HCT116 (cell line): ENCODE measurements around the gene TFB2M.

Experiments
- ATF3 ChIP-seq: IDR thresholded peaks from 2 replicates; pipeline ENCODE4 v1.6.1; 2012
- EZH2 ChIP-seq: fragments of 200-600 bp; sonication (generic); IDR thresholded peaks from 2 replicates; pipeline ENCODE4 v1.6.1; 2017; ENCODE audit warnings: antibody characterized with exemption, mixed run types
- RAD21 ChIP-seq: IDR thresholded peaks from 2 replicates; pipeline ENCODE4 v1.6.1; 2012; ENCODE audit warnings: low read depth, mild to moderate bottlenecking
- SIN3A ChIP-seq: IDR thresholded peaks from 2 replicates; pipeline ENCODE4 v1.6.1; 2012; ENCODE audit warnings: low read depth
- SRF ChIP-seq: IDR thresholded peaks from 2 replicates; pipeline ENCODE4 v1.6.1; 2012; ENCODE audit warnings: low read depth
- TF ChIP-seq, protein P1 (sequence below), 3 experiments: fragments of 200-600 bp in 1 of 3; sonication (generic) in 1 of 3; IDR thresholded peaks in 2 of 3; conservative IDR thresholded peaks in 1 of 3; 2 replicates each; pipeline ENCODE4 v1.5.1; 2012 to 2017; ENCODE audit warnings: low read depth in 2 of 3, low read length in 2 of 3, antibody characterized with exemption in 1 of 3, borderline replicate concordance in 1 of 3, control low read depth in 1 of 3, mild to moderate bottlenecking in 1 of 3, mixed read lengths in 1 of 3, mixed run types in 1 of 3, moderate library complexity in 1 of 3; ENCODE audit not compliant: insufficient read depth in 1 of 3
- TF ChIP-seq, protein P2 (sequence below): IDR thresholded peaks from 2 replicates; pipeline ENCODE4 v1.6.1; 2012; ENCODE audit warnings: low read depth
- TF ChIP-seq, protein P3 (sequence below): IDR thresholded peaks from 2 replicates; pipeline ENCODE4 v1.6.1; 2011; ENCODE audit warnings: mild to moderate bottlenecking, low read length, moderate library complexity; ENCODE audit not compliant: insufficient replicate concordance; ENCODE audit errors: extremely low read depth

DNA sequence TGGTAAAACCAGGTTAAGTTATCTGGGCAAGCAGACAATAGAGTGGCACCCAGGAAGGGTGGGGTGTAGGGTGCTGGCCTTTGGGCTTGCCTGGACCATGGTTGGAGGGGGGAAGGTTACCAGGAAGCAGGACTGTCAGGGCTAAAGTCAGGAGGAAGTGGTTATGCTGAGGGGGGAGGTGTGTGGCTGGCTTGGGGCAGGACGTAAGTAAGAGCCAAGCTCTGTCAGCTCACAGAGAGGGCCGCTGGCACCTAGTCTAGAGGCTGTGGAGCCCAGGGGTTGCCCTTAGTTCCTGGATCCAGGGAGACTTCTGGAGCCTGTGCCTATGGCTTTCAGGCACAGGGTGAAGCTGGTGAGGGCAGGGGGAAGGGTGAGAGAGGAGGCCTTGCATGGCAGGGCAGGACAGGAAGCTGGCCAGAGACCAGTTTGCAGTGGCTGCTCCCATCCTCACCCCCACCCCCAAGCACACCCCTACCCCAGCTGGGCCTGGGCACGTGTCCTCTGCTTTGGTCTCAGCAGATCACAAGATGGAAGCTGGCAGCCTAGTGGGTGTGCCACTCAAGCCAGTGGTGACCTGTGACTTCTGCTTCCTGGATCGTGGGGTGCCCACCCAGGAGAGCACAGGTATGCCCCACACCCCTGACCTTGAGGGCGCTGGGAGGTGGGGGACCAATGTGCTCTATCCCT, 38.5 kb downstream of the TFB2M start:
- no peak for TF ChIP-seq ATF3
- TF ChIP-seq, protein P1, sequence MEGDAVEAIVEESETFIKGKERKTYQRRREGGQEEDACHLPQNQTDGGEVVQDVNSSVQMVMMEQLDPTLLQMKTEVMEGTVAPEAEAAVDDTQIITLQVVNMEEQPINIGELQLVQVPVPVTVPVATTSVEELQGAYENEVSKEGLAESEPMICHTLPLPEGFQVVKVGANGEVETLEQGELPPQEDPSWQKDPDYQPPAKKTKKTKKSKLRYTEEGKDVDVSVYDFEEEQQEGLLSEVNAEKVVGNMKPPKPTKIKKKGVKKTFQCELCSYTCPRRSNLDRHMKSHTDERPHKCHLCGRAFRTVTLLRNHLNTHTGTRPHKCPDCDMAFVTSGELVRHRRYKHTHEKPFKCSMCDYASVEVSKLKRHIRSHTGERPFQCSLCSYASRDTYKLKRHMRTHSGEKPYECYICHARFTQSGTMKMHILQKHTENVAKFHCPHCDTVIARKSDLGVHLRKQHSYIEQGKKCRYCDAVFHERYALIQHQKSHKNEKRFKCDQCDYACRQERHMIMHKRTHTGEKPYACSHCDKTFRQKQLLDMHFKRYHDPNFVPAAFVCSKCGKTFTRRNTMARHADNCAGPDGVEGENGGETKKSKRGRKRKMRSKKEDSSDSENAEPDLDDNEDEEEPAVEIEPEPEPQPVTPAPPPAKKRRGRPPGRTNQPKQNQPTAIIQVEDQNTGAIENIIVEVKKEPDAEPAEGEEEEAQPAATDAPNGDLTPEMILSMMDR (IDR thresholded peaks at IDR 0.05 in 2 of 3, conservative IDR thresholded peaks at IDR 0.05 in 1 of 3; ENCODE audit: borderline replicate concordance in 1 of 3, insufficient read depth in 1 of 3, low read depth in 2 of 3, low read length in 2 of 3): no peak
- no peak for TF ChIP-seq RAD21
- TF ChIP-seq, protein P2, sequence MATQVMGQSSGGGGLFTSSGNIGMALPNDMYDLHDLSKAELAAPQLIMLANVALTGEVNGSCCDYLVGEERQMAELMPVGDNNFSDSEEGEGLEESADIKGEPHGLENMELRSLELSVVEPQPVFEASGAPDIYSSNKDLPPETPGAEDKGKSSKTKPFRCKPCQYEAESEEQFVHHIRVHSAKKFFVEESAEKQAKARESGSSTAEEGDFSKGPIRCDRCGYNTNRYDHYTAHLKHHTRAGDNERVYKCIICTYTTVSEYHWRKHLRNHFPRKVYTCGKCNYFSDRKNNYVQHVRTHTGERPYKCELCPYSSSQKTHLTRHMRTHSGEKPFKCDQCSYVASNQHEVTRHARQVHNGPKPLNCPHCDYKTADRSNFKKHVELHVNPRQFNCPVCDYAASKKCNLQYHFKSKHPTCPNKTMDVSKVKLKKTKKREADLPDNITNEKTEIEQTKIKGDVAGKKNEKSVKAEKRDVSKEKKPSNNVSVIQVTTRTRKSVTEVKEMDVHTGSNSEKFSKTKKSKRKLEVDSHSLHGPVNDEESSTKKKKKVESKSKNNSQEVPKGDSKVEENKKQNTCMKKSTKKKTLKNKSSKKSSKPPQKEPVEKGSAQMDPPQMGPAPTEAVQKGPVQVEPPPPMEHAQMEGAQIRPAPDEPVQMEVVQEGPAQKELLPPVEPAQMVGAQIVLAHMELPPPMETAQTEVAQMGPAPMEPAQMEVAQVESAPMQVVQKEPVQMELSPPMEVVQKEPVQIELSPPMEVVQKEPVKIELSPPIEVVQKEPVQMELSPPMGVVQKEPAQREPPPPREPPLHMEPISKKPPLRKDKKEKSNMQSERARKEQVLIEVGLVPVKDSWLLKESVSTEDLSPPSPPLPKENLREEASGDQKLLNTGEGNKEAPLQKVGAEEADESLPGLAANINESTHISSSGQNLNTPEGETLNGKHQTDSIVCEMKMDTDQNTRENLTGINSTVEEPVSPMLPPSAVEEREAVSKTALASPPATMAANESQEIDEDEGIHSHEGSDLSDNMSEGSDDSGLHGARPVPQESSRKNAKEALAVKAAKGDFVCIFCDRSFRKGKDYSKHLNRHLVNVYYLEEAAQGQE: no peak
- TF ChIP-seq EZH2: no peak
- TF ChIP-seq, protein P3, sequence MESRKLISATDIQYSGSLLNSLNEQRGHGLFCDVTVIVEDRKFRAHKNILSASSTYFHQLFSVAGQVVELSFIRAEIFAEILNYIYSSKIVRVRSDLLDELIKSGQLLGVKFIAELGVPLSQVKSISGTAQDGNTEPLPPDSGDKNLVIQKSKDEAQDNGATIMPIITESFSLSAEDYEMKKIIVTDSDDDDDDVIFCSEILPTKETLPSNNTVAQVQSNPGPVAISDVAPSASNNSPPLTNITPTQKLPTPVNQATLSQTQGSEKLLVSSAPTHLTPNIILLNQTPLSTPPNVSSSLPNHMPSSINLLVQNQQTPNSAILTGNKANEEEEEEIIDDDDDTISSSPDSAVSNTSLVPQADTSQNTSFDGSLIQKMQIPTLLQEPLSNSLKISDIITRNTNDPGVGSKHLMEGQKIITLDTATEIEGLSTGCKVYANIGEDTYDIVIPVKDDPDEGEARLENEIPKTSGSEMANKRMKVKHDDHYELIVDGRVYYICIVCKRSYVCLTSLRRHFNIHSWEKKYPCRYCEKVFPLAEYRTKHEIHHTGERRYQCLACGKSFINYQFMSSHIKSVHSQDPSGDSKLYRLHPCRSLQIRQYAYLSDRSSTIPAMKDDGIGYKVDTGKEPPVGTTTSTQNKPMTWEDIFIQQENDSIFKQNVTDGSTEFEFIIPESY: no peak
- no peak for TF ChIP-seq SIN3A
- no peak for TF ChIP-seq SRF
